Calu3 (cell line): Measurements from ENCODE around the gene ZGLP1. TPM values are rescaled to one million over a fixed set of nuclear protein-coding genes. Genes with fewer than 3 reads are reported as not detected.

Experiments
- BruUV-seq: library from RNA; stranded (reverse); fragments of 400-500 nt; replicated peaks from 2 replicates; lab custom pipeline; 2021; lab: Mats Ljungman, UMichigan
- CTCF ChIA-PET: fragments of 300-600 bp; sonication (Branson Sonifier 250); formaldehyde crosslinking; loops from one replicate; lab custom pipeline; 2022; ENCODE audit warnings: antibody characterized with exemption; lab: Charles Lee
- DNase-seq: peaks from one replicate; pipeline ENCODE4 v3.0.0; 2022
- H3K27ac Mint-ChIP-seq: one replicate; pipeline ENCODE4 v1.8.0; 2022; ENCODE audit warnings: mixed read lengths; ENCODE audit not compliant: unreplicated experiment
- H3K27me3 Mint-ChIP-seq: one replicate; pipeline ENCODE4 v1.8.0; 2022; ENCODE audit warnings: mixed read lengths; ENCODE audit not compliant: unreplicated experiment
- H3K36me3 Mint-ChIP-seq: one replicate; pipeline ENCODE4 v1.8.0; 2022; ENCODE audit warnings: mild to moderate bottlenecking, moderate library complexity, mixed read lengths; ENCODE audit not compliant: insufficient read depth, unreplicated experiment
- H3K4me1 Mint-ChIP-seq: one replicate; pipeline ENCODE4 v1.8.0; 2022; ENCODE audit warnings: mild to moderate bottlenecking, low read depth, mixed read lengths; ENCODE audit not compliant: unreplicated experiment
- H3K4me3 Mint-ChIP-seq: one replicate; pipeline ENCODE4 v1.8.0; 2022; ENCODE audit warnings: mild to moderate bottlenecking, low read depth, moderate library complexity, mixed read lengths; ENCODE audit not compliant: unreplicated experiment
- H3K9me3 Mint-ChIP-seq: one replicate; pipeline ENCODE4 v1.8.0; 2022; ENCODE audit warnings: low read depth, mixed read lengths; ENCODE audit not compliant: unreplicated experiment
- CTCF ChIP-seq: fragments of 200-600 bp; IDR thresholded peaks from one replicate; pipeline ENCODE4 v1.8.0; 2022; ENCODE audit warnings: antibody characterized with exemption; ENCODE audit not compliant: unreplicated experiment
- intact Hi-C: fragments of 100-400 bp; cut with micrococcal nuclease; formaldehyde crosslinking; loops from one replicate; pipeline ENCODE4 v1.10.0; 2022; ENCODE audit not compliant: unreplicated experiment
- total RNA-seq: library from RNA; stranded (reverse); gene quantifications from 2 replicates; pipeline ENCODE4 v1.2.3, GENCODE V29; 2022

ZGLP1 gene
- total RNA-seq, 1 experiment from 2014 or later, result 4.6 TPM

GRCh38 chr19:10270616-10271394 lies 38.8 kb downstream of the ZGLP1 start, which contains the start of gene ICAM1:
TSS of gene ICAM1 (plus strand) at chr19:10271120. CDS start at chr19:10271160, 40 bp downstream.
- peak within 1 kb of the TSS; percentile 71 for H3K4me3 Mint-ChIP-seq
- TF ChIP-seq CTCF, result no peak
- H3K27me3 Mint-ChIP-seq, result no peaks in the 10 kb centered on the region
- H3K4me1 Mint-ChIP-seq, result peaks cover 23% of the 10 kb centered on the region
- peak within 1 kb of the TSS; percentile 42 for H3K27ac Mint-ChIP-seq
- H3K9me3 Mint-ChIP-seq, result no peaks in the 10 kb centered on the region
- H3K36me3 Mint-ChIP-seq, result peaks cover 63% of the 10 kb centered on the region
- CTCF ChIA-PET, result interaction anchor here (0.6 to 3.7 kb wide), 10 partner anchors 9 to 584 kb away, joined by 3 to 40 read pairs (median 4); partner anchors contain the start of gene ICAM4
- intact Hi-C loops, result no loop called here
- DNase-seq, result peak; percentile 78
- TSS peak; percentile 96 for BruUV-seq

DNA sequence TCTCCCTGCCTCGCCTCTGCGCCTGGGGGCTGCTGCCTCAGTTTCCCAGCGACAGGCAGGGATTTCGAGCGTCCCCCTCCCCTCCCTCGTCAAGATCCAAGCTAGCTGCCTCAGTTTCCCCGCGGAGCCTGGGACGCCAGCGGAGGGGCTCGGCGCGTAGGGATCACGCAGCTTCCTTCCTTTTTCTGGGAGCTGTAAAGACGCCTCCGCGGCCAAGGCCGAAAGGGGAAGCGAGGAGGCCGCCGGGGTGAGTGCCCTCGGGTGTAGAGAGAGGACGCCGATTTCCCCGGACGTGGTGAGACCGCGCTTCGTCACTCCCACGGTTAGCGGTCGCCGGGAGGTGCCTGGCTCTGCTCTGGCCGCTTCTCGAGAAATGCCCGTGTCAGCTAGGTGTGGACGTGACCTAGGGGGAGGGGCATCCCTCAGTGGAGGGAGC lies 39.4 kb downstream of the ZGLP1 start:
- intact Hi-C loops, result no loop called here
- H3K4me3 Mint-ChIP-seq, result peak overlapping the region; percentile 71
- H3K27ac Mint-ChIP-seq, result peak overlapping the region; percentile 42
- peaks cover 23% of the 10 kb centered on the region for H3K4me1 Mint-ChIP-seq
- CTCF ChIA-PET, result interaction anchor here (0.6 to 3.7 kb wide), 9 partner anchors 10 to 585 kb away, joined by 3 to 40 read pairs (median 5); partner anchors contain the start of gene ICAM5
- DNase-seq, result no peak
- TF ChIP-seq CTCF, result no peak
- no peaks in the 10 kb centered on the region for H3K9me3 Mint-ChIP-seq
- no peaks in the 10 kb centered on the region for H3K27me3 Mint-ChIP-seq
- H3K36me3 Mint-ChIP-seq, result peaks cover 60% of the 10 kb centered on the region
- BruUV-seq, result no TSS peak

- H3K27ac Mint-ChIP-seq, result peak overlapping the region; percentile 42
- peak overlapping the region; percentile 71 for H3K4me3 Mint-ChIP-seq
- intact Hi-C loops, result loop anchor here (1.0 kb wide), 1 partner anchor 119 kb away; no protein-coding TSS in a partner anchor
- peak; percentile 62 for TF ChIP-seq CTCF
- CTCF ChIA-PET, result interaction anchor here (0.6 to 3.7 kb wide), 8 partner anchors 10 to 149 kb away, joined by 3 to 40 read pairs (median 5); partner anchors contain the start of genes ICAM5 and TYK2
- BruUV-seq, result no TSS peak
- no peaks in the 10 kb centered on the region for H3K27me3 Mint-ChIP-seq
- H3K36me3 Mint-ChIP-seq, result peaks cover 53% of the 10 kb centered on the region
- H3K4me1 Mint-ChIP-seq, result peaks cover 18% of the 10 kb centered on the region
- no peaks in the 10 kb centered on the region for H3K9me3 Mint-ChIP-seq
- DNase-seq, result peak; percentile 90
Observed at GRCh38 chr19:10269333-10270179, 40.1 kb downstream of the ZGLP1 start.

DNA sequence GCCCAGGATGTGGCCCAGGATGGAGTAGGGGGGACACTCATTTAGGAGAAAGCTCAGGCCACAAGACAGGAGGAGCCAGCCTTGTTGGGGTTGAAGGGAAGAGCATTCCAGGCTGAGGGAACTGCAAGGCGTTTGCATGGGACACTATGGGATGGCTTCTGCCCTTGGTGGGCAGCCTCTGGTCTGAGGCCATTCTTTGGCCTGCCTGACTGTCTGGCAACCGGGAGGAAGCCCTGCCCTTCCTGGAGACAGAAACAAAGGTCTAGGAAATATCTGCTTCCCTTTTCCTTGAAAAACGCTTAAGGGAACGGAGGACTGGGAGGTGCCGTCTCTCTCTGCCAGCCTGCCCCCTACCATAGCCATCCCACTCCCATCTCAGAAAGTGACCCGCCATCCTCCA lies 41.5 kb downstream of the ZGLP1 start:
- CTCF ChIA-PET, result interaction anchor here (1.1 to 1.3 kb wide), 2 partner anchors 120 to 123 kb away, joined by 3 read pairs; no protein-coding TSS in a partner anchor
- Mint-ChIP-seq H3K36me3 (peaks cover 39% of the 10 kb centered on the region), H3K4me1 (peaks cover 8% of the 10 kb centered on the region), H3K27me3 (no peaks in the 10 kb centered on the region), H3K4me3 (no peak overlapping the region), H3K9me3 (no peaks in the 10 kb centered on the region), H3K27ac (no peak overlapping the region)
- DNase-seq, result no peak
- BruUV-seq, result no TSS peak
- intact Hi-C loops, result no loop called here
- TF ChIP-seq CTCF, result no peak
